Esophagus squamous epithelium (tissue), 5 donors: Measurements from ENCODE around the gene VSTM4. TPM values are rescaled to one million over a fixed set of nuclear protein-coding genes. Genes with fewer than 3 reads are reported as not detected.

ENCODE experiments used
- DNase-seq: peaks from one replicate; lab custom pipeline; 2025; lab: John Stamatoyannopoulos, UW
- H3K27ac ChIP-seq, 4 donors: fragments of 200-600 bp; sonication (generic); one replicate each; pipeline ENCODE4 v1.5.1; 2016 to 2019; ENCODE audit warnings: mild to moderate bottlenecking in 1 of 4
- H3K27me3 ChIP-seq, 4 donors: fragments of 200-600 bp; sonication (generic); 1 replicate in 3 of 4; 2 replicates in 1 of 4; pipeline versions ENCODE4 v1.5.1 to v1.6.0; 2017 to 2021; ENCODE audit warnings: antibody characterized with exemption in 1 of 4
- H3K36me3 ChIP-seq, 3 donors: fragments of 200-600 bp; sonication (generic); one replicate each; pipeline ENCODE4 v1.5.1; 2016 to 2019
- H3K4me1 ChIP-seq, 3 donors: fragments of 200-600 bp; sonication (generic); one replicate each; pipeline ENCODE4 v1.5.1; 2017 to 2019
- H3K4me3 ChIP-seq, 4 donors: fragments of 200-600 bp; sonication (generic); 1 replicate in 3 of 4; 2 replicates in 1 of 4; pipeline ENCODE4 v1.5.1; 2016 to 2019; ENCODE audit warnings: mild to moderate bottlenecking in 2 of 4, moderate library complexity in 1 of 4
- H3K9me3 ChIP-seq, 3 donors: fragments of 200-600 bp; sonication (generic); one replicate each; pipeline ENCODE4 v1.5.1; 2016 to 2019
- CTCF ChIP-seq, 6 experiments: fragments of 450-650 bp in 4 of 6; fragments of 200-600 bp in 2 of 6; sonication (generic) in 2 of 6; IDR thresholded peaks; one replicate each; pipeline ENCODE4 v1.5.1; 2016 to 2019; ENCODE audit warnings: antibody characterized with exemption in 6 of 6, mild to moderate bottlenecking in 4 of 6, moderate library complexity in 4 of 6
- POLR2A ChIP-seq, 4 donors: fragments of 450-650 bp; IDR thresholded peaks; one replicate each; pipeline ENCODE4 v1.6.1; 2017; ENCODE audit warnings: antibody characterized with exemption in 4 of 4, mild to moderate bottlenecking in 4 of 4, moderate library complexity in 3 of 4
- WGBS, 2 donors: methylation state at CpG; one replicate each; pipeline ENCODE4 v1.1.5; 2018; 5-methylcytosine and 5-hydroxymethylcytosine counted together
- intact Hi-C: fragments of 100-400 bp; cut with DNase I; formaldehyde crosslinking; loops from one replicate; pipeline ENCODE4 v1.15.0; 2022
- total RNA-seq, 4 donors: library from RNA; depleted of rRNA; stranded (reverse); fragments of >200 nt; gene quantifications; one replicate each; pipeline ENCODE4 v1.1.0, GENCODE V29; 2016
- donor health status: DM: yes; HTN: yes; CAD: no.

VSTM4 gene
- total RNA-seq, 4 donors from 2014 or later = 0.80 to 6.9 (median 1.9) TPM

GRCh38 chr10:49076741-49077521, 38.4 kb downstream of the VSTM4 start:
- H3K36me3 ChIP-seq = peaks cover 0 to 7% (median 0%) of the 10 kb centered on the region in 3 donors
- no peak for DNase-seq
- H3K4me1 ChIP-seq = peaks cover 6 to 36% (median 22%) of the 10 kb centered on the region in 3 donors
- H3K27ac ChIP-seq = no peak overlapping the region
- TF ChIP-seq CTCF (IDR thresholded peaks at IDR 0.05) (no peak), POLR2A (IDR thresholded peaks at IDR 0.05) (no peak)
- H3K4me3 ChIP-seq = no peak overlapping the region
- 76 to 79% methylated on average over 11 to 13 of the region's 13 CpGs for WGBS, 2 donors
- intact Hi-C loops = no loop called here
- no peaks in the 10 kb centered on the region for H3K9me3 ChIP-seq
- peaks cover 0 to 16% (median 0%) of the 10 kb centered on the region in 4 donors for H3K27me3 ChIP-seq

- 72 to 93% methylated on average over 4 of the region's 7 CpGs for WGBS, 2 donors
- Histone ChIP-seq H3K9me3 (no peaks in the 10 kb centered on the region), H3K4me1 (peaks cover 9 to 36% (median 25%) of the 10 kb centered on the region in 3 donors), H3K36me3 (peaks cover 0 to 7% (median 0%) of the 10 kb centered on the region in 3 donors), H3K4me3 (no peak overlapping the region), H3K27me3 (peaks cover 0 to 12% (median 0%) of the 10 kb centered on the region in 4 donors), H3K27ac (no peak overlapping the region)
- intact Hi-C loops = no loop called here
- TF ChIP-seq POLR2A (IDR thresholded peaks at IDR 0.05) (no peak), CTCF (IDR thresholded peaks at IDR 0.05) (no peak)
- DNase-seq = no peak
These were observed 39.0 kb downstream of the VSTM4 start for GRCh38 chr10:49076319-49076718.

- WGBS, 2 donors = 92 to 100% methylated on average over 2 of the region's 2 CpGs
- H3K36me3 ChIP-seq = peaks cover 0 to 7% (median 0%) of the 10 kb centered on the region in 3 donors
- H3K4me3 ChIP-seq = no peak overlapping the region
- H3K4me1 ChIP-seq = peaks cover 10 to 36% (median 23%) of the 10 kb centered on the region in 3 donors
- TF ChIP-seq POLR2A (IDR thresholded peaks at IDR 0.05) (no peak), CTCF (IDR thresholded peaks at IDR 0.05) (no peak)
- intact Hi-C loops = no loop called here
- peaks cover 0 to 6% (median 0%) of the 10 kb centered on the region in 4 donors for H3K27me3 ChIP-seq
- H3K9me3 ChIP-seq = no peaks in the 10 kb centered on the region
- H3K27ac ChIP-seq = no peak overlapping the region
- DNase-seq = no peak
These were observed 39.6 kb downstream of the VSTM4 start for GRCh38 chr10:49075743-49076142.

GRCh38 chr10:49074836-49075682, 40.3 kb downstream of the VSTM4 start:
- TF ChIP-seq POLR2A (IDR thresholded peaks at IDR 0.05) (no peak), CTCF (IDR thresholded peaks at IDR 0.05) (no peak)
- 80% methylated on average over 5 of the region's 5 CpGs; no CpG with 5 or more reads in 1 of the 2 donors for WGBS, 2 donors
- H3K36me3 ChIP-seq = peaks cover 0 to 7% (median 0%) of the 10 kb centered on the region in 3 donors
- DNase-seq = no peak
- H3K4me1 ChIP-seq = peaks cover 5 to 35% (median 19%) of the 10 kb centered on the region in 3 donors
- peaks cover 0 to 3% (median 0%) of the 10 kb centered on the region in 4 donors for H3K27me3 ChIP-seq
- intact Hi-C loops = no loop called here
- no peaks in the 10 kb centered on the region for H3K9me3 ChIP-seq
- no peak overlapping the region for H3K27ac ChIP-seq
- no peak overlapping the region for H3K4me3 ChIP-seq
